HUES48 (cell line): Measurements from ENCODE around the gene SLC16A10.
"Not testable (repeated sequence)": the region's sequence is repeated elsewhere in the genome, so short reads cannot be mapped to it uniquely, and the experiment has no call there.

Experiments used
- H3K27ac ChIP-seq: one replicate; pipeline ENCODE4 v1.7.0; 2013; ENCODE audit warnings: low read depth, low read length, inconsistent platforms
- H3K27me3 ChIP-seq: 2 replicates; pipeline ENCODE4 v1.6.1; 2013; ENCODE audit warnings: mild to moderate bottlenecking, low read length; ENCODE audit not compliant: control insufficient read depth, insufficient read depth
- H3K36me3 ChIP-seq: 2 replicates; pipeline ENCODE4 v1.6.1; 2013; ENCODE audit warnings: low read length; ENCODE audit not compliant: control insufficient read depth, insufficient read depth
- H3K4me1 ChIP-seq: 2 replicates; pipeline ENCODE4 v1.6.1; 2013; ENCODE audit warnings: mild to moderate bottlenecking, low read length; ENCODE audit not compliant: control insufficient read depth, insufficient read depth
- H3K4me3 ChIP-seq: 2 replicates; pipeline ENCODE4 v1.5.1; 2013; ENCODE audit warnings: mild to moderate bottlenecking, low read depth, low read length
- H3K9ac ChIP-seq: 2 replicates; pipeline ENCODE4 v1.6.1; 2013; ENCODE audit warnings: mild to moderate bottlenecking, low read depth, low read length, moderate library complexity
- H3K9me3 ChIP-seq: 2 replicates; pipeline ENCODE4 v1.6.1; 2013; ENCODE audit warnings: low read length; ENCODE audit not compliant: control insufficient read depth, insufficient read depth

SLC16A10 gene

GRCh38 chr6:111201764-111202163 lies 114.5 kb downstream of the SLC16A10 start:
- Histone ChIP-seq H3K9me3 (no peaks in the 10 kb centered on the region), H3K4me1 (no peaks in the 10 kb centered on the region), H3K9ac (no peak overlapping the region), H3K27ac (no peak overlapping the region), H3K4me3 (no peak overlapping the region), H3K36me3 (no peaks in the 10 kb centered on the region), H3K27me3 (no peaks in the 10 kb centered on the region)

GRCh38 chr6:111203539-111203938 lies 116.2 kb downstream of the SLC16A10 start:
- not testable (repeated sequence) for H3K36me3 ChIP-seq, H3K4me1 ChIP-seq, H3K9ac ChIP-seq, H3K27me3 ChIP-seq, H3K27ac ChIP-seq, H3K9me3 ChIP-seq, H3K4me3 ChIP-seq

- Histone ChIP-seq H3K9me3 (no peaks in the 10 kb centered on the region), H3K4me1 (no peaks in the 10 kb centered on the region), H3K9ac (no peak overlapping the region), H3K4me3 (no peak overlapping the region), H3K27me3 (no peaks in the 10 kb centered on the region), H3K36me3 (no peaks in the 10 kb centered on the region), H3K27ac (no peak overlapping the region)
Measured at GRCh38 chr6:111204305-111204704, 117.0 kb downstream of the SLC16A10 start.

- Histone ChIP-seq H3K9me3 (no peaks in the 10 kb centered on the region), H3K36me3 (no peaks in the 10 kb centered on the region), H3K4me3 (no peak overlapping the region), H3K27me3 (no peaks in the 10 kb centered on the region), H3K27ac (no peak overlapping the region), H3K9ac (no peak overlapping the region), H3K4me1 (no peaks in the 10 kb centered on the region)
Measured at GRCh38 chr6:111204881-111205280, 117.6 kb downstream of the SLC16A10 start.

GRCh38 chr6:111205502-111205901 lies 118.2 kb downstream of the SLC16A10 start:
- no peaks in the 10 kb centered on the region for H3K9me3 ChIP-seq
- H3K9ac ChIP-seq: no peak overlapping the region
- H3K4me3 ChIP-seq: no peak overlapping the region
- H3K4me1 ChIP-seq: 0 out of 2 replicates have a peak, but pooled peaks cover 1% of the 10 kb centered on the region
- H3K27me3 ChIP-seq: no peaks in the 10 kb centered on the region
- H3K36me3 ChIP-seq: no peaks in the 10 kb centered on the region
- H3K27ac ChIP-seq: no peak overlapping the region

DNA sequence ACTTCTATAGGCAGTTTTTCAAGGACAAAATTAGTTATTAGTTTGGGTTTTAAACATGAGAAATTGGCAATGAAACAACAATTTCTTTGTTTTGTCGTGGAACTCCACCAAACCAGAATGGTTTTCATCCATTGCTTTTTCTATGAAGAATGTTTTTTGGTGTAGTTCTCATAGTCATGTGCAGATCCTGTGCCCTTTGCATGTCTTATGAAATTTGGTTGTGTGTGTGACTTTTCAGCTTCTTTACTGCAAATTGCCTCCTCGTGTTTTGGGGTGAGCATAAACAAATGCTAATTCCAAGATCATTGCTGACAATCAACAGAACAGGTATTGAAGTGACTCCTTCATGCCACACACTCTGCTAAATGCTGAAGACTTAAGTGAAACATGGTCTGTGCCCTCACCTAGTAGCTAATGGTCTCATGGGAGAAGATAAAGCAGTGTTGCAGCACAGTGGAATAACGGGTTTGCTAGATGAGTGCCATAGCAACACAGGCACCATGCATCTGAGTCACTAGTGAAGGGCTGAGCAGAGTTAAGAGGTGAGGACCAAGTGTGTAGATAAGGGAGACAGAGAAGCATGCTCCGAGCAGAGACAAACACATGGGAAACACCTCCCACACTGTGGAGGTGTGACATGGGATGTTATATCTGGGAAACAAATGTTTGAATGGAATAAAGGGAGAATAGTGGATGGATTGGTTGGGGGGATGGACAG lies 120.0 kb downstream of the SLC16A10 start:
- Histone ChIP-seq H3K4me3 (no peak overlapping the region), H3K9ac (no peak overlapping the region), H3K4me1 (0 out of 2 replicates have a peak, but pooled peaks cover 2% of the 10 kb centered on the region), H3K9me3 (no peaks in the 10 kb centered on the region), H3K36me3 (no peaks in the 10 kb centered on the region), H3K27me3 (no peaks in the 10 kb centered on the region), H3K27ac (no peak overlapping the region)

DNA sequence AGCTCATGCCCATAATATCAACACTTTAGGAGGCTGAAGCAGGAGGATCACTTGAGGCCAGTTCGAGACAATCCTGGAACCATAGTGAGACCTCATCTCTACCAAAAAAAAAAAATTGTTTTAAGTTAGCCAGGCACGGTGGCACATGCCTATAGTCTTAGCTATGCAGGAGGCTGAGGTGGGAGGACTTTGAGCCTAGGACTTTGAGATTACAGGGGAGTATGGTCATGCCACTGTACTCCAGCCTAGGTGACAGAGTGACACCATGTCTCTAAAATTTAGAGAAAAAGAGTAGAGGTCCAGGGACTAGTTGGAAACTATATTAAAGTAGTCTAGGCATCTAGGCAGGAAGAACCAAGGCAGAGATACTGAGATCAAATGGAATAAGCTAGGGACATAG lies 121.6 kb downstream of the SLC16A10 start:
- Histone ChIP-seq H3K27ac (no peak overlapping the region), H3K9ac (no peak overlapping the region), H3K9me3 (no peaks in the 10 kb centered on the region), H3K36me3 (no peaks in the 10 kb centered on the region), H3K4me3 (no peak overlapping the region), H3K4me1 (0 out of 2 replicates have a peak, but pooled peaks cover 2% of the 10 kb centered on the region), H3K27me3 (no peaks in the 10 kb centered on the region)

DNA sequence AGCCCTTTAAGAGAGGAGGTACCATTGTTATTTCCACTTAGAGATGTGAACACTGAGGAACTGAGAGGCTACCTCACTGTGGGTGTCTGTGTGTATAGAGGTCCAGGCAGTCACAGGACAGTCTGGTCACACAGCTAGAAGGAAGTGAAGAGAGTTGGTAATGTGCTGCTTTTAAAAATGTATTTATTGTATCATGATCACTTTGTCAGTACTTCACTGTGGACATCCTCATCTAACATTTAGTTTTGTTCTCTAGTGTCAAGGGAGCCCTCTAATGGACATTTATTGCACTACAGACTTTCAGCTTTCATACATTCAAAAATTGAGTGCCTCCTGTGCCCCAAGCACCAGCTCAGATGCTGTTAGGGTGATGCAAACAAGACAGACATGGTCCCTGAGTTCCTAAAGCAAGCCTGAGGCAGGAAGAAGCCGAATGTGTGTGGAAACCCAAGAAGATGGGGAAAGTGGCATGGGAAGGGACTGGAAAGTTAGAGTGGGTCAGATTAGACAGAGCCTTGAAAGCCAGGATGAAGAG lies 123.0 kb downstream of the SLC16A10 start:
- no peak overlapping the region for H3K4me3 ChIP-seq
- H3K36me3 ChIP-seq: no peaks in the 10 kb centered on the region
- H3K9me3 ChIP-seq: no peaks in the 10 kb centered on the region
- no peak overlapping the region for H3K27ac ChIP-seq
- 0 out of 2 replicates have a peak, but pooled peaks cover 2% of the 10 kb centered on the region for H3K4me1 ChIP-seq
- no peak overlapping the region for H3K9ac ChIP-seq
- no peaks in the 10 kb centered on the region for H3K27me3 ChIP-seq

- H3K4me1 ChIP-seq: 0 out of 2 replicates have a peak, but pooled peaks cover 2% of the 10 kb centered on the region
- H3K27ac ChIP-seq: no peak overlapping the region
- no peaks in the 10 kb centered on the region for H3K36me3 ChIP-seq
- H3K9ac ChIP-seq: no peak overlapping the region
- no peaks in the 10 kb centered on the region for H3K27me3 ChIP-seq
- no peak overlapping the region for H3K4me3 ChIP-seq
- no peaks in the 10 kb centered on the region for H3K9me3 ChIP-seq
Measured at GRCh38 chr6:111211411-111212030, 124.2 kb downstream of the SLC16A10 start.

GRCh38 chr6:111212625-111213024 lies 125.3 kb downstream of the SLC16A10 start:
- Histone ChIP-seq H3K36me3 (no peaks in the 10 kb centered on the region), H3K9me3 (no peaks in the 10 kb centered on the region), H3K4me1 (0 out of 2 replicates have a peak, but pooled peaks cover 2% of the 10 kb centered on the region), H3K4me3 (no peak overlapping the region), H3K27me3 (no peaks in the 10 kb centered on the region), H3K9ac (no peak overlapping the region), H3K27ac (no peak overlapping the region)

- Histone ChIP-seq H3K27ac (no peak overlapping the region), H3K36me3 (no peaks in the 10 kb centered on the region), H3K27me3 (no peaks in the 10 kb centered on the region), H3K9ac (no peak overlapping the region), H3K4me3 (no peak overlapping the region), H3K9me3 (no peaks in the 10 kb centered on the region), H3K4me1 (0 out of 2 replicates have a peak, but pooled peaks cover 2% of the 10 kb centered on the region)
Measured at GRCh38 chr6:111215131-111215530, 127.8 kb downstream of the SLC16A10 start.
